ENCODE results near the gene FAM236A.
"Not testable (repeated sequence)": the region's sequence is repeated elsewhere in the genome, so short reads cannot be mapped to it uniquely, and the experiment has no call there.

The FAM236A gene

GRCh38 chrX:72937906-72938305 is at the start of gene FAM236A:
Gene FAM236A (plus strand): TSS chrX:72938206. CDS start chrX:72938263, 57 bp downstream.
- DNase-seq, result not testable (repeated sequence)

- DNase-seq, result not testable (repeated sequence)
Measured at GRCh38 chrX:72889740-72890139, 48.3 kb upstream of the FAM236A start.

DNA sequence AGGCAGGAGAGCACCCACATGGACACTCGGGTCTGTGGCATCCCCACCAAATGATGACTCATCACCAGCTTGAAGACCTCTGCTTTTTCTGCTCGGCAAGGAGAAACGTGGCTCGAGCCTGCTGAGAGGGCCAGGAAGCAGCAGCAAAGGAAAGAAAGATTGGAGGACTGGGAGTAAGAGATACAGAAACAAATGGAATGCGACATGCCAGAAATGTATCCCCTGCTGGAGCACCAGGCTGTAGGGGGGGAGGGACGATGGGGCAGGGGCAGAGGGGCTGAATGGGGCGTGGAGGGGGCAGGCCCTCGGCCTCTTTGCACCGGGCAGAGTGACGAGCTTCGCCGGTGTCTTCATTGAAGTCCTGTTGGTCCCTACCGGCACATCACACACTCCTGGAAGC is 25.7 kb upstream of the FAM236A start, which contains the start of gene FAM236C:
FAM236C (plus strand) TSS at position 301 of the 400 bp plus-strand sequence. CDS start 100 bp downstream, outside the sequence.
- DNase-seq, result not testable (repeated sequence)

DNA sequence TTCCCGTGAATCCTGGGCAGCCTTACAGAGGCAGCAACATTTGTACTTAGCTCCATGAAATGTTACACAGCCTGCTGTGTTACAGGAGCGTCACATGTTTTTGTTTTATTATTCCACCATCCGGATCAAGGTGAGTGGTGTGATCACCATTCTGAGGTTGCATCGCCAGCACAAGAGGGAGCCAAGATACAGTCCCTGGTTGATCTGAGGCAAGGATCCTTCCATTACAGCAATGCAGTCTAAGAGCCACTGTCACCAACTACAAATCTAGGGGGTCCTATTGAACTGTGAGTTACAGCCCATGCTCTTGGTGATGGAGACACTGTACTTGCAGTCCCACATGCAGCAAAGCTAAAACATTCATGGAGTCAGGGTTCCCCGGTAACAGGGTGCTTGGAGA is 21.9 kb upstream of the FAM236A start:
- not testable (repeated sequence) for DNase-seq

GRCh38 chrX:72932283-72932682 is 5.7 kb upstream of the FAM236A start:
- DNase-seq, result not testable (repeated sequence)

- DNase-seq, result not testable (repeated sequence)
Measured at GRCh38 chrX:72936455-72936854, 1.6 kb upstream of the FAM236A start.

GRCh38 chrX:72936882-72937455 is 1.0 kb upstream of the FAM236A start:
- DNase-seq, result not testable (repeated sequence)

GRCh38 chrX:72942272-72942671 is 4.3 kb downstream of the FAM236A start:
- DNase-seq, result not testable (repeated sequence)

- DNase-seq, result not testable (repeated sequence)
Measured at GRCh38 chrX:72943035-72943818, 5.2 kb downstream of the FAM236A start.

DNA sequence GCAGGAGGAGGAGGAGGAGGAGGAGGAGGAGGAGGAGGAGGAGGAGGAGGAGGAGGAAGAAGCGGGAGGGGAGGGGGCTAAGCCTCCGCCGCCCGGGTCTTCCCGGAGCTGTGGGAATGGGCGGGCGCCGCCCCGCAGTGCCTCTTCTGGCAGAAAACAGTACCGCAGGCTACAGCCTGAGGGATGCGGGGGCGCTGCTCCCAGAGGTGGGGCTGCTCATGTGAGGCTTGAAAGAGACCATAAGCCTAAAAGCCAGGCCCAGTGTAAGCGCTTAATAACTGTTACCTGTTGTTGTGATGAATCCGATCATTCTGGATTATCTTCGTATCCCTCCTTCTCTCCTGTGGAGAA is 5.8 kb downstream of the FAM236A start, which contains the start of gene DMRTC1:
DMRTC1 (minus strand) TSS at position 19 of the 351 bp plus-strand sequence. CDS start 68,143 bp downstream, outside the sequence.
- DNase-seq, result not testable (repeated sequence)

DNA sequence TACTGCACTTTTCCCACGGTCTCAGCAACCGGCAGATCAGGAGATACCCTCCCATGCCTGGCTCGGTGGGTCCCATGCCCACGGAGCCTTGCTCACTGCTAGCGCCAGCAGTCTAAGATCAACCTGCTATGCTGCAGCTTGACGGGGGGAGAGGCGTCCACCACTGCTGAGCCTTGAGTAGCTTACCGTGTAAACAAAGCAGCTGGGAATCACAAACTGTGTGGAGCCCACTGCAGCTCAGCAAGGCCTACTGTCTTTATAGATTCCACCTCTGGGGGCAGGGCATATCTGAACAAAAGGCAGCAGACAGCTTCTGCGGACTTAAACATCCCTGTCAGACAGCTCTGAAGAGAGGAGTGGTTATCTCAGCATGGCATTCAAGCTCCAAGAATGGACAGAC is 22.0 kb downstream of the FAM236A start:
- not testable (repeated sequence) for DNase-seq

DNA sequence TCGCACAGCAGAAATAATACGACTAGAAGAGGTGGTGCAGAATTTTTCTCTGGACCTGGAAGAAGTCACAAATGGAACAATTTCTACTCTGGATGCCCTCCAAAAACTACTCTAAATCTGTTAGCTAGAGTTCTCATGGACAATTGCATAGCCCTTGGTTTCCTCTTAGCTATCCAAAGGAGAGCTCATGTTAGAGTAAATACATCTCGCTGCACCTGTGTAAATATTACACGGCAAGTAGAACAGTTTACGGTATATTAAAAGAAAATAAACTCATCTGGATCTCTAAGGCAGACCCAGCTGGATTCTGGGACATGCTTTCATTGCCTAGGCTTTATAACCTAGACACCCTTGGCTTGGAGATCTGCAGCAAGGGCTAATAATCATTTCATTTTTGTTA is 33.9 kb downstream of the FAM236A start:
- DNase-seq, result not testable (repeated sequence)

GRCh38 chrX:72974885-72975284 is 36.9 kb downstream of the FAM236A start:
- DNase-seq, result not testable (repeated sequence)

GRCh38 chrX:72980894-72981469 is 43.0 kb downstream of the FAM236A start:
- DNase-seq, result not testable (repeated sequence)

All from NCI-H446 (cell line).